ENCODE data around the gene KLHL22.

DNA sequence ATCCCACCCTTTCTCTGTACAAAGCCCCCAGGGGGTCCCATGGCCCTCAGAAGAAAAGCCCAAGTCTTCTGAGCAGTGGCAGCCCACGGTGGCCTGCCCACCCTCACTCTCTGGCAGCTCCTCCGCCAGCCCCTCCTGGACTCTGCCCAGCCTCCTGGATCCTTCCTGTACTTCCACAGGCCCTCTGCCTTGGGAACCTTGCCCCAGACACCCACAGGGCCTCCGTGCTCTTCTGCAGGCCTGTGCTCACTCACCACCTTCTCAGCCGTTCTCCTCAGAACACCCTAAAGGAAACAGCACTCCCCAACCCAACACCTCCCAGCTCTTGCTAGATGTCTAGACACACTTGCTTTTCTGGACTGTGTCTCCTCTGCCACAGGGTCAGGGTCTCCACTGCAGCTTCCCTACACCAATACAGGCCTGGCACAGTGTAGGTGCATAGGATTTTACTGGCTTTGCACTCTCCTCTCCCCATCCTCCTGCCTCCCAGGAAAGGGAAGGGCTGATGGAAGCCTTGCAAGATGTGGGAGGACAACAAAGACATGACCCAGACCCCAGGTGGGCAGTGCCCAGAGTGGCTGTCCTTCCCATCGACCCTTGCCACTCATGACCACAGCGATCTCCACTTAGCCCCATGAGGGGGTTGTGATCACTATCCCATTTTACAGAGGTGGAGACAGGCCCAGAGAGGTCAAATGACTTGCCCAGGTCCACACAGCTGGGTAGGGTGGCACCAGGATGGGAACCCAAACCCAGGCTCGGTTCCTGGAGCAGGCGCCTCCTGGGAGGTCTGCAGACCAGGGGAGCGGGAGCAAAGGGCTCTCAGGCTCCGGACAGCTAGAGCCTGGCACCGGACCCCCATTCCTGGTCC is 59.9 kb downstream of the KLHL22 start:
- TF ChIP-seq, protein P1, sequence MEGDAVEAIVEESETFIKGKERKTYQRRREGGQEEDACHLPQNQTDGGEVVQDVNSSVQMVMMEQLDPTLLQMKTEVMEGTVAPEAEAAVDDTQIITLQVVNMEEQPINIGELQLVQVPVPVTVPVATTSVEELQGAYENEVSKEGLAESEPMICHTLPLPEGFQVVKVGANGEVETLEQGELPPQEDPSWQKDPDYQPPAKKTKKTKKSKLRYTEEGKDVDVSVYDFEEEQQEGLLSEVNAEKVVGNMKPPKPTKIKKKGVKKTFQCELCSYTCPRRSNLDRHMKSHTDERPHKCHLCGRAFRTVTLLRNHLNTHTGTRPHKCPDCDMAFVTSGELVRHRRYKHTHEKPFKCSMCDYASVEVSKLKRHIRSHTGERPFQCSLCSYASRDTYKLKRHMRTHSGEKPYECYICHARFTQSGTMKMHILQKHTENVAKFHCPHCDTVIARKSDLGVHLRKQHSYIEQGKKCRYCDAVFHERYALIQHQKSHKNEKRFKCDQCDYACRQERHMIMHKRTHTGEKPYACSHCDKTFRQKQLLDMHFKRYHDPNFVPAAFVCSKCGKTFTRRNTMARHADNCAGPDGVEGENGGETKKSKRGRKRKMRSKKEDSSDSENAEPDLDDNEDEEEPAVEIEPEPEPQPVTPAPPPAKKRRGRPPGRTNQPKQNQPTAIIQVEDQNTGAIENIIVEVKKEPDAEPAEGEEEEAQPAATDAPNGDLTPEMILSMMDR (conservative IDR thresholded peaks at IDR 0.05; ENCODE audit: low read depth, low read length), result no peak
- TF ChIP-seq EZH2 (IDR thresholded peaks at IDR 0.05; ENCODE audit: borderline replicate concordance, low read depth, low read length, poor library complexity, severe bottlenecking), result no peak
